Lower leg skin (tissue), 4 donors: ENCODE data around the gene PSRC1. TPM values are rescaled to one million over a fixed set of nuclear protein-coding genes. Genes with fewer than 3 reads are reported as not detected.

Source experiments
- DNase-seq, 2 donors: peaks; one replicate each; pipeline ENCODE4 v3.0.0-alpha.2; 2019; ENCODE audit warnings: low spot score in 2 of 2
- H3K4me3 ChIP-seq: fragments of 200-600 bp; sonication (generic); 2 replicates; pipeline ENCODE4 v1.5.1; 2017; ENCODE audit warnings: mild to moderate bottlenecking, low read depth; ENCODE audit not compliant: poor library complexity, severe bottlenecking
- CTCF ChIP-seq, 3 donors: fragments of 450-650 bp; IDR thresholded peaks; one replicate each; pipeline ENCODE4 v1.5.1; 2016; ENCODE audit warnings: antibody characterized with exemption in 3 of 3, mild to moderate bottlenecking in 3 of 3, moderate library complexity in 2 of 3
- POLR2A ChIP-seq, 2 donors: fragments of 450-650 bp; IDR thresholded peaks; one replicate each; pipeline ENCODE4 v1.6.1; 2016 to 2017; ENCODE audit warnings: antibody characterized with exemption in 2 of 2, mild to moderate bottlenecking in 1 of 2, moderate library complexity in 1 of 2
- WGBS, 2 donors: methylation state at CpG; one replicate each; pipeline ENCODE4 v1.1.5; 2018; 5-methylcytosine and 5-hydroxymethylcytosine counted together
- intact Hi-C: fragments of 100-400 bp; cut with DNase I; formaldehyde crosslinking; loops from one replicate; pipeline ENCODE4 v1.15.0; 2023; ENCODE audit warnings: low total_unique reads
- total RNA-seq, 4 donors: library from RNA; depleted of rRNA; stranded (reverse); fragments of >200 nt; gene quantifications; one replicate each; pipeline ENCODE4 v1.1.0, GENCODE V29; 2016

PSRC1 gene
- total RNA-seq, 4 donors from 2014 or later, result 2.8 to 6.9 (median 5.3) TPM

- intact Hi-C loops, result no loop called here
Measured at GRCh38 chr1:109299558-109300343, 16.8 kb upstream of the PSRC1 start.

GRCh38 chr1:109298666-109299557, 16.0 kb upstream of the PSRC1 start:
- DNase-seq, result no peak
- intact Hi-C loops, result no loop called here
- TF ChIP-seq POLR2A (IDR thresholded peaks at IDR 0.05) (no peak), CTCF (IDR thresholded peaks at IDR 0.05) (no peak)
- no peak overlapping the region for H3K4me3 ChIP-seq
- WGBS, 2 donors, result 31 to 38% methylated on average over 11 of the region's 11 CpGs

More at GRCh38 chr1:109299558-109300343, 16.8 kb upstream of the PSRC1 start:
- WGBS, 2 donors, result 77 to 80% methylated on average over 20 of the region's 20 CpGs
- H3K4me3 ChIP-seq, result no peak overlapping the region
- TF ChIP-seq POLR2A (IDR thresholded peaks at IDR 0.05) (no peak), CTCF (IDR thresholded peaks at IDR 0.05) (no peak)
- DNase-seq, result no peak

- 63 to 81% methylated on average over 16 of the region's 16 CpGs for WGBS, 2 donors
- DNase-seq, result no peak
- no peak overlapping the region for H3K4me3 ChIP-seq
- TF ChIP-seq POLR2A (IDR thresholded peaks at IDR 0.05), result no peak
- TF ChIP-seq CTCF (IDR thresholded peaks at IDR 0.05), result no peak
- intact Hi-C loops, result no loop called here
Measured at GRCh38 chr1:109296782-109297181, 13.8 kb upstream of the PSRC1 start.

GRCh38 chr1:109295712-109296415, 12.9 kb upstream of the PSRC1 start:
- no peak for DNase-seq
- no peak overlapping the region for H3K4me3 ChIP-seq
- 74 to 76% methylated on average over 8 to 12 of the region's 12 CpGs for WGBS, 2 donors
- intact Hi-C loops, result no loop called here
- no peak for TF ChIP-seq CTCF (IDR thresholded peaks at IDR 0.05)
- TF ChIP-seq POLR2A (IDR thresholded peaks at IDR 0.05), result no peak

GRCh38 chr1:109294481-109294880, 11.5 kb upstream of the PSRC1 start:
- TF ChIP-seq POLR2A (IDR thresholded peaks at IDR 0.05) (no peak), CTCF (IDR thresholded peaks at IDR 0.05) (no peak)
- intact Hi-C loops, result no loop called here
- WGBS, 2 donors, result 54 to 62% methylated on average over 4 of the region's 4 CpGs
- H3K4me3 ChIP-seq, result no peak overlapping the region
- DNase-seq, result no peak
